Liver (tissue), 3 donors: ENCODE measurements around the gene ABCB6.
A peak's percentile ranks its signal among the peaks of the same experiment; 100 is the strongest.

Experiments used
- CTCF ChIP-seq: fragments of 150-350 bp; IDR thresholded peaks from 2 replicates; pipeline ENCODE4 v1.5.1; 2017; ENCODE audit warnings: improper control_type of control experiment, low read depth, low read length; ENCODE audit not compliant: missing input control
- FOXA1 ChIP-seq: IDR thresholded peaks from 2 replicates; pipeline ENCODE4 v1.6.1; 2016; ENCODE audit warnings: antibody characterized with exemption
- GABPA ChIP-seq, 2 donors: IDR thresholded peaks in 1 of 2; conservative IDR thresholded peaks in 1 of 2; 2 replicates each; pipeline ENCODE4 v1.6.1; 2016; ENCODE audit warnings: antibody characterized with exemption in 2 of 2, mild to moderate bottlenecking in 1 of 2, moderate library complexity in 1 of 2
- HNF4A ChIP-seq, 2 donors: conservative IDR thresholded peaks; 2 replicates each; pipeline ENCODE4 v1.6.1; 2016; ENCODE audit warnings: antibody characterized with exemption in 2 of 2, mild to moderate bottlenecking in 2 of 2
- JUND ChIP-seq, 2 donors: IDR thresholded peaks; 2 replicates each; pipeline ENCODE4 v1.6.1; 2016; ENCODE audit warnings: antibody characterized with exemption in 2 of 2
- MAX ChIP-seq: IDR thresholded peaks from 2 replicates; pipeline ENCODE4 v1.6.1; 2016; ENCODE audit warnings: antibody characterized with exemption
- NR2F2 ChIP-seq: IDR thresholded peaks from 2 replicates; pipeline ENCODE4 v1.6.1; 2016; ENCODE audit warnings: antibody characterized with exemption
- RAD21 ChIP-seq, 2 donors: IDR thresholded peaks; 2 replicates each; pipeline ENCODE4 v1.6.1; 2016; ENCODE audit warnings: antibody characterized with exemption in 2 of 2, mild to moderate bottlenecking in 2 of 2
- REST ChIP-seq: IDR thresholded peaks from 2 replicates; pipeline ENCODE4 v1.6.1; 2016; ENCODE audit warnings: antibody characterized with exemption, mild to moderate bottlenecking
- RXRA ChIP-seq, 2 donors: IDR thresholded peaks; 2 replicates each; pipeline ENCODE4 v1.6.1; 2017 to 2018; ENCODE audit warnings: antibody characterized with exemption in 2 of 2, mild to moderate bottlenecking in 1 of 2
- SP1 ChIP-seq: IDR thresholded peaks from 2 replicates; pipeline ENCODE4 v1.6.1; 2018; ENCODE audit warnings: antibody characterized with exemption, mild to moderate bottlenecking
- TAF1 ChIP-seq: conservative IDR thresholded peaks from 2 replicates; pipeline ENCODE4 v1.6.1; 2016; ENCODE audit warnings: antibody characterized with exemption, mild to moderate bottlenecking
- YY1 ChIP-seq: IDR thresholded peaks from 2 replicates; pipeline ENCODE4 v1.6.1; 2016; ENCODE audit warnings: antibody characterized with exemption, mild to moderate bottlenecking
- ZBTB33 ChIP-seq: IDR thresholded peaks from 2 replicates; pipeline ENCODE4 v1.6.1; 2016; ENCODE audit warnings: antibody characterized with exemption
- donor health status: healthy.
- donor health status: healthy.

- TF ChIP-seq TAF1: peak; percentile 73
- TF ChIP-seq REST: no peak
- peak; percentile 57 to 61 for TF ChIP-seq RXRA (IDR thresholded peaks at IDR 0.05)
- no peak for TF ChIP-seq CTCF
- no peak for TF ChIP-seq MAX
- TF ChIP-seq YY1: peak; percentile 88
- TF ChIP-seq GABPA (IDR thresholded peaks at IDR 0.05 in 1 of 2, conservative IDR thresholded peaks at IDR 0.05 in 1 of 2): peak in 1 of 2 donors; percentile 78
- peak; percentile 95 for TF ChIP-seq SP1
- TF ChIP-seq RAD21 (IDR thresholded peaks at IDR 0.05): peak; percentile 38 to 54
- peak; percentile 98 for TF ChIP-seq ZBTB33
- no peak for TF ChIP-seq FOXA1
- TF ChIP-seq HNF4A (conservative IDR thresholded peaks at IDR 0.05): peak; percentile 52 to 62
- peak in 1 of 2 donors; percentile 69 for TF ChIP-seq JUND (IDR thresholded peaks at IDR 0.05)
- TF ChIP-seq NR2F2: no peak
These were observed 10.7 kb upstream of the ABCB6 start, which contains the start of the genes ANKZF1 and ATG9A for GRCh38 chr2:219229305-219230058.
